HG02588 (cell line): ENCODE measurements around the gene SMAD3.

Experiments used
- ATAC-seq: cut with Tn5 transposase; IDR thresholded peaks from one replicate; pipeline ENCODE4 v1.9.1; 2021; ENCODE audit warnings: mild to moderate bottlenecking, moderate library complexity; ENCODE audit not compliant: unreplicated experiment

The SMAD3 gene

GRCh38 chr15:67158367-67158766 is 93.0 kb downstream of the SMAD3 start:
- no peak for ATAC-seq

- no peak for ATAC-seq
Observed at GRCh38 chr15:67161412-67161811, 96.0 kb downstream of the SMAD3 start.

- no peak for ATAC-seq
Observed at GRCh38 chr15:67161881-67162280, 96.5 kb downstream of the SMAD3 start.

GRCh38 chr15:67163180-67163579 is 97.8 kb downstream of the SMAD3 start:
- no peak for ATAC-seq

- no peak for ATAC-seq
Observed at GRCh38 chr15:67164401-67164791, 99.0 kb downstream of the SMAD3 start.

- ATAC-seq = no peak
Observed at GRCh38 chr15:67164811-67165253, 99.4 kb downstream of the SMAD3 start.

GRCh38 chr15:67165254-67166253 is 100.2 kb downstream of the SMAD3 start:
- no peak for ATAC-seq

- no peak for ATAC-seq
Observed at GRCh38 chr15:67166280-67167009, 101.0 kb downstream of the SMAD3 start.

- no peak for ATAC-seq
Observed at GRCh38 chr15:67167091-67167490, 101.7 kb downstream of the SMAD3 start.

- no peak for ATAC-seq
Observed at GRCh38 chr15:67168694-67169093, 103.3 kb downstream of the SMAD3 start.

- no peak for ATAC-seq
Observed at GRCh38 chr15:67170143-67170925, 104.9 kb downstream of the SMAD3 start.

- no peak for ATAC-seq
Observed at GRCh38 chr15:67171471-67171870, 106.1 kb downstream of the SMAD3 start.

GRCh38 chr15:67172172-67172571 is 106.8 kb downstream of the SMAD3 start:
- no peak for ATAC-seq

GRCh38 chr15:67173005-67173404 is 107.6 kb downstream of the SMAD3 start:
- no peak for ATAC-seq

GRCh38 chr15:67173786-67174185 is 108.4 kb downstream of the SMAD3 start:
- no peak for ATAC-seq

GRCh38 chr15:67174446-67174845 is 109.0 kb downstream of the SMAD3 start:
- no peak for ATAC-seq

GRCh38 chr15:67174864-67175573 is 109.6 kb downstream of the SMAD3 start:
- no peak for ATAC-seq

- ATAC-seq = no peak
Observed at GRCh38 chr15:67175643-67176071, 110.3 kb downstream of the SMAD3 start.

GRCh38 chr15:67176195-67176971 is 111.0 kb downstream of the SMAD3 start:
- ATAC-seq = no peak

- ATAC-seq = no peak
Observed at GRCh38 chr15:67177752-67178151, 112.3 kb downstream of the SMAD3 start.
